ENCODE results near the gene NUTM2B.
"Not testable (repeated sequence)": the region's sequence is repeated elsewhere in the genome, so short reads cannot be mapped to it uniquely, and the experiment has no call there.

GRCh38 chr10:79753601-79754000 lies 50.6 kb downstream of the NUTM2B start:
- not testable (repeated sequence) for TF ChIP-seq CTCF (IDR thresholded peaks at IDR 0.05; ENCODE audit: low read depth, low read length, missing input control); MAX (IDR thresholded peaks at IDR 0.05); TAF1 (conservative IDR thresholded peaks at IDR 0.05); JUND (IDR thresholded peaks at IDR 0.05); YY1 (IDR thresholded peaks at IDR 0.05)

Data from liver (tissue), 3 donors.